Neutrophil (primary cell): Measurements from ENCODE around the gene IFNL2.

Source experiments
- H3K27ac ChIP-seq: fragments of 200-600 bp; sonication (generic); 2 replicates; pipeline ENCODE4 v1.5.1; 2016; ENCODE audit warnings: mild to moderate bottlenecking, moderate library complexity
- H3K27me3 ChIP-seq: fragments of 200-600 bp; sonication (generic); 2 replicates; pipeline ENCODE4 v1.6.0; 2016; ENCODE audit warnings: mild to moderate bottlenecking
- H3K36me3 ChIP-seq: fragments of 200-600 bp; sonication (generic); 2 replicates; pipeline ENCODE4 v1.5.1; 2017
- H3K4me1 ChIP-seq, 2 experiments: fragments of 200-600 bp in 1 of 2; sonication (generic) in 1 of 2; 1 replicate in 1 of 2; 2 replicates in 1 of 2; pipeline versions ENCODE4 v1.5.1 to v1.6.1; 2013 to 2016; ENCODE audit warnings: low read depth in 1 of 2, low read length in 1 of 2, mild to moderate bottlenecking in 1 of 2, moderate library complexity in 1 of 2; ENCODE audit not compliant: control insufficient read depth in 1 of 2, insufficient read depth in 1 of 2
- H3K4me3 ChIP-seq, 2 experiments: fragments of 200-600 bp in 1 of 2; sonication (generic) in 1 of 2; 1 replicate in 1 of 2; 2 replicates in 1 of 2; pipeline ENCODE4 v1.5.1; 2013 to 2016; ENCODE audit warnings: low read depth in 1 of 2, low read length in 1 of 2, mild to moderate bottlenecking in 1 of 2, moderate library complexity in 1 of 2
- H3K9me3 ChIP-seq: fragments of 200-600 bp; sonication (generic); 2 replicates; pipeline ENCODE4 v1.5.1; 2016
- CTCF ChIP-seq: fragments of 200-600 bp; sonication (generic); IDR thresholded peaks from 2 replicates; pipeline ENCODE4 v1.5.1; 2016; ENCODE audit warnings: antibody characterized with exemption

IFNL2 gene

GRCh38 chr19:39299404-39299803 is 31.2 kb downstream of the IFNL2 start:
- H3K36me3 ChIP-seq, result no peaks in the 10 kb centered on the region
- no peak for TF ChIP-seq CTCF
- H3K4me3 ChIP-seq, result no peak overlapping the region
- H3K4me1 ChIP-seq, result no peaks in the 10 kb centered on the region
- H3K27me3 ChIP-seq, result peaks cover 8% of the 10 kb centered on the region
- no peaks in the 10 kb centered on the region for H3K9me3 ChIP-seq
- H3K27ac ChIP-seq, result no peak overlapping the region

- no peaks in the 10 kb centered on the region for H3K36me3 ChIP-seq
- H3K27me3 ChIP-seq, result peaks cover 8% of the 10 kb centered on the region
- TF ChIP-seq CTCF, result no peak
- no peaks in the 10 kb centered on the region for H3K9me3 ChIP-seq
- no peaks in the 10 kb centered on the region for H3K4me1 ChIP-seq
- H3K4me3 ChIP-seq, result no peak overlapping the region
- H3K27ac ChIP-seq, result no peak overlapping the region
These were observed 31.6 kb downstream of the IFNL2 start for GRCh38 chr19:39299832-39300231.

GRCh38 chr19:39301021-39301420 is 32.8 kb downstream of the IFNL2 start:
- no peak overlapping the region for H3K27ac ChIP-seq
- H3K9me3 ChIP-seq, result no peaks in the 10 kb centered on the region
- H3K4me1 ChIP-seq, result no peaks in the 10 kb centered on the region
- no peak overlapping the region for H3K4me3 ChIP-seq
- peaks cover 8% of the 10 kb centered on the region for H3K27me3 ChIP-seq
- no peak for TF ChIP-seq CTCF
- no peaks in the 10 kb centered on the region for H3K36me3 ChIP-seq

DNA sequence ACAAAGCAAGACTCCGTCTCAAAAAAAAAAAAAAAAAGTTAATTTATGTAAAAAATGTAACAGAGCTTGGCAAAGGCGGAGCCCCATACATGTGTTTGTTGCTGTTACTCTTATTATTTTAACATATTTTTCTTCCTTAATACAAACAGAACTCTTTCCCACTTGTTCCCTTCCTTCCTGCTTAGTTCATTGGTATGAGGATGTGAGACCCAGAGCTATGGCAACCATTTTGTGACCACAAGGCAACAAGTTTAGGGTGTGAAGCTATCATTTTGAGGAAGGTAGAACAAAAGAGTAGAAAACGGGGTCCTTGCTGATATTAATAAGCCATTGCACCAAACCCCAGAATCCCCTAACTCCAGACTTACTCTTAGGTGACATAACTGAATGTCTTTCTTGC is 33.4 kb downstream of the IFNL2 start:
- H3K9me3 ChIP-seq, result no peaks in the 10 kb centered on the region
- peaks cover 8% of the 10 kb centered on the region for H3K27me3 ChIP-seq
- no peak overlapping the region for H3K27ac ChIP-seq
- peaks cover 2% of the 10 kb centered on the region for H3K36me3 ChIP-seq
- H3K4me1 ChIP-seq, result no peaks in the 10 kb centered on the region
- H3K4me3 ChIP-seq, result no peak overlapping the region
- no peak for TF ChIP-seq CTCF

DNA sequence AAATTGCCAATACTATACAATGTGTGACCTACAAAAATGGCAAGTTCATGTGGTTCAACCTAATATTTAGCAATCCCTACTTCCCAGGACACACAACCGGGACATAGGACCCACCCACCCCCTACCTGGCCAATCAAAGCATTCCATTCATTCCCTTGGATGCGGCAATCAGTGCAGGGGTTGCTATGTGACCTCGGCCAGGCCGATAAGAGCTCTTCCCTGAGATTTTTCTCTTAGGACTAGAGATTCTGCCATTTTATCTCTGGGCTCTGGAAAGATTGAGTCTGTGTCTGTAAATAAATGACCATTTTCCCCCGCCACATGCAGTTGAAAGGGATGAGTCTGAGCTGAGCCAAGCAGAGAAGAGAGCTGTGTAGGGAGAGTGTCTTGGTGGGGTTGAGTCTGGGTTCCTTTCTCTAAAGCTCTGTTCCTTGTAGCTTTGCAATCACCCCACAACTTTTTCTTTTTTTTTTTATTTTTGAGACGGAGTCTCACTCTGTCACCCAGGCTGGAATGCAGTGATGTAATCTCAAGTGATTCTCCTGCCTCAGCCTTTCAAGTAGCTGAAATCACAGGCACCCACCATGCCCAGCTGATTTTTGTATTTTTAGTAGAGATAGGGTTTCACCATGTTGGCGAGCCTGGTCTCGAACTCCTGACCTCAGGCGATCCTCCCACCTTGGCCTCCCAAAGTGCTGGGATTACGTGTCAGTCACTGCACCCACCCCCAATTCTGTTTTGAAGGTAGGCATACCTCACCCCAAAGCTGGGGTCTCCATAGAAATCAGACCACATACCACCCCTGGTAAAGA is 35.4 kb downstream of the IFNL2 start:
- no peak for TF ChIP-seq CTCF
- no peaks in the 10 kb centered on the region for H3K27me3 ChIP-seq

More for the DNA sequence above, 35.4 kb downstream of the IFNL2 start:
- Histone ChIP-seq H3K36me3 (peaks cover 22% of the 10 kb centered on the region), H3K4me1 (peaks cover 0 to 5% of the 10 kb centered on the region in 2 experiments), H3K9me3 (no peaks in the 10 kb centered on the region), H3K4me3 (no peak overlapping the region), H3K27ac (no peak overlapping the region)
